Measurements from ENCODE around the gene PLCD3. TPM values are rescaled to one million over a fixed set of nuclear protein-coding genes. Genes with fewer than 3 reads are reported as not detected.

Gene PLCD3
- total RNA-seq, 2 donors from 2014 or later, result 34.8 to 42.9 TPM

DNA sequence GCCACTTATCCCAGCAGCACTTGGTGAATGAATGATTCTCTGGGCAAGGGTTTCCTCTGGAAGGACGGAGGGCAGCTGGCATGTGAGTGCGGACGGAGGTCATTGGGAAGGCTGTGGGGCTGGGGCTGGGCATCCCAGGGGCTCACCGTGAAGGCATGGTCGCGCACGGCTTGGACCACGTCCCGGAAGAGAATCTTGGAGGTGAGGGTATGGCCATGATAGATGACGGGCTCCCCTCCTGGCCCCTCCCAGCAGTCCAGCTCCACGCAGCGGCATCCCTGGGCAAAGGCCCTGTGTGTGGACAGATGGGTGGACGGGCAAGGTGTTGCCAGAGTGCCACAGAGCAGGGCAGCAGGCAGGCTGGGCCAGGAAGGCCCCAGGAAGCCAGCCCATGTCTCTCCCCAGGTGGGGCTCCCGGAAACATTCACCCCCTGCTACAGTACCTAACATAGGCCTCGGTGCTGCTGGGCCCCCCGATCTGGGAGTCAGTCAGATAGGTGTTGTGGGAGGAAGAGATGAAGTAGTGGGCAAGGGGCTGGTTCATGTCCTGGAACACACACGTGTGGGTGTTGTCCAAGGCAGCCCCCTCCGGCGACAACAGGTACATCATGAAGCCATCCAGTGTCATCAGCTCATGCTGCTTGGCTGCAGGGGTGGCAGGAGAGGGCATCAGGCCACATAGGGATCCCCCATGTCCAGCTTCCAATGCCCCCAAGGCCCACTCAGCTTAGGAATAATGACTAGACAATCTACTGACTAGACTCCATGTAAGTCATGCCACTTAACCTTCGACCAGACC, 14.3 kb downstream of the PLCD3 start:
- peaks cover 6% of the 10 kb centered on the region for H3K36me3 Mint-ChIP-seq (ENCODE audit: low read depth)
- Histone ChIP-seq H3K4me1 (ENCODE audit: control insufficient read depth, insufficient read depth, low read length) (no peaks in the 10 kb centered on the region), H3K9ac (ENCODE audit: extremely low read depth, low read length, poor library complexity, severe bottlenecking) (no peak overlapping the region), H3K36me3 (ENCODE audit: control insufficient read depth, insufficient read depth, low read length) (no peaks in the 10 kb centered on the region), H3K27me3 (ENCODE audit: control insufficient read depth, insufficient read depth, low read length, poor library complexity, severe bottlenecking) (no peaks in the 10 kb centered on the region), H3K4me3 (ENCODE audit: low read length) (no peak overlapping the region), H3K9me3 (ENCODE audit: control insufficient read depth, low read length) (no peaks in the 10 kb centered on the region), H3K27ac (ENCODE audit: low read depth, low read length) (no peak overlapping the region)
- H3K27me3 Mint-ChIP-seq (ENCODE audit: insufficient read depth), result peaks cover 3% of the 10 kb centered on the region
- no peak for DNase-seq
- H3K9me3 Mint-ChIP-seq, result no peaks in the 10 kb centered on the region
- no peak overlapping the region for H3K27ac Mint-ChIP-seq
- WGBS, 2 experiments (ENCODE audit: insufficient coverage in 1 of 2, insufficient read length in 1 of 2), result 94 to 97% methylated on average over 10 to 19 of the region's 20 CpGs
- TF ChIP-seq, protein P1, sequence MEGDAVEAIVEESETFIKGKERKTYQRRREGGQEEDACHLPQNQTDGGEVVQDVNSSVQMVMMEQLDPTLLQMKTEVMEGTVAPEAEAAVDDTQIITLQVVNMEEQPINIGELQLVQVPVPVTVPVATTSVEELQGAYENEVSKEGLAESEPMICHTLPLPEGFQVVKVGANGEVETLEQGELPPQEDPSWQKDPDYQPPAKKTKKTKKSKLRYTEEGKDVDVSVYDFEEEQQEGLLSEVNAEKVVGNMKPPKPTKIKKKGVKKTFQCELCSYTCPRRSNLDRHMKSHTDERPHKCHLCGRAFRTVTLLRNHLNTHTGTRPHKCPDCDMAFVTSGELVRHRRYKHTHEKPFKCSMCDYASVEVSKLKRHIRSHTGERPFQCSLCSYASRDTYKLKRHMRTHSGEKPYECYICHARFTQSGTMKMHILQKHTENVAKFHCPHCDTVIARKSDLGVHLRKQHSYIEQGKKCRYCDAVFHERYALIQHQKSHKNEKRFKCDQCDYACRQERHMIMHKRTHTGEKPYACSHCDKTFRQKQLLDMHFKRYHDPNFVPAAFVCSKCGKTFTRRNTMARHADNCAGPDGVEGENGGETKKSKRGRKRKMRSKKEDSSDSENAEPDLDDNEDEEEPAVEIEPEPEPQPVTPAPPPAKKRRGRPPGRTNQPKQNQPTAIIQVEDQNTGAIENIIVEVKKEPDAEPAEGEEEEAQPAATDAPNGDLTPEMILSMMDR (conservative IDR thresholded peaks at IDR 0.05), result no peak
- H3K4me3 Mint-ChIP-seq, result no peak overlapping the region
- no peaks in the 10 kb centered on the region for H3K4me1 Mint-ChIP-seq

DNA sequence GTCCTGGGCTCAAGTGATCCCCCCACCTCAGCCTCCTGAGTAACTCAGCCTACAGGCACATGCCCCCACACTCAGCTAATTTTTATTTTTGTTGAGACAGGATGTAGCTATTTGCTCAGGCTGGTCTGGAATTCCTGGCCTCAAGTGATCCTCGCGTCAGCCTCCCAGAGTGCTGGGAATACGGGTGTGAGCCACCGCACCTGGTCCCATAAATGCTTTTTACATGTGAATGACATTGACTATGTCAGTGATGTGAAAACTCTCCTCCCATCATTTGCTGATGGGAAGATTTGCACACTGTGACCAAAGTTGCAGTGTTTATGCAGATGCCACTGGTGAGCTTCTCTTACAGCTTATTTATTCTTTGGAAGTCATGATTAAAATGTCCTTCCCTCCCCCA, 15.0 kb downstream of the PLCD3 start:
- no peaks in the 10 kb centered on the region for H3K27me3 ChIP-seq (ENCODE audit: control insufficient read depth, insufficient read depth, low read length, poor library complexity, severe bottlenecking)
- Mint-ChIP-seq H3K36me3 (ENCODE audit: low read depth) (peaks cover 6% of the 10 kb centered on the region), H3K9me3 (no peaks in the 10 kb centered on the region), H3K4me3 (no peak overlapping the region), H3K27ac (no peak overlapping the region), H3K27me3 (ENCODE audit: insufficient read depth) (peaks cover 3% of the 10 kb centered on the region), H3K4me1 (no peaks in the 10 kb centered on the region)
- DNase-seq, result no peak
- H3K9me3 ChIP-seq (ENCODE audit: control insufficient read depth, low read length), result no peaks in the 10 kb centered on the region
- TF ChIP-seq, protein P1 (conservative IDR thresholded peaks at IDR 0.05), result no peak
- H3K4me3 ChIP-seq (ENCODE audit: low read length), result no peak overlapping the region
- 91 to 100% methylated on average over 4 of the region's 4 CpGs for WGBS, 2 experiments (ENCODE audit: insufficient coverage in 1 of 2, insufficient read length in 1 of 2)
- H3K9ac ChIP-seq (ENCODE audit: extremely low read depth, low read length, poor library complexity, severe bottlenecking), result no peak overlapping the region
- no peak overlapping the region for H3K27ac ChIP-seq (ENCODE audit: low read depth, low read length)
- H3K4me1 ChIP-seq (ENCODE audit: control insufficient read depth, insufficient read depth, low read length), result no peaks in the 10 kb centered on the region
- H3K36me3 ChIP-seq (ENCODE audit: control insufficient read depth, insufficient read depth, low read length), result no peaks in the 10 kb centered on the region

DNA sequence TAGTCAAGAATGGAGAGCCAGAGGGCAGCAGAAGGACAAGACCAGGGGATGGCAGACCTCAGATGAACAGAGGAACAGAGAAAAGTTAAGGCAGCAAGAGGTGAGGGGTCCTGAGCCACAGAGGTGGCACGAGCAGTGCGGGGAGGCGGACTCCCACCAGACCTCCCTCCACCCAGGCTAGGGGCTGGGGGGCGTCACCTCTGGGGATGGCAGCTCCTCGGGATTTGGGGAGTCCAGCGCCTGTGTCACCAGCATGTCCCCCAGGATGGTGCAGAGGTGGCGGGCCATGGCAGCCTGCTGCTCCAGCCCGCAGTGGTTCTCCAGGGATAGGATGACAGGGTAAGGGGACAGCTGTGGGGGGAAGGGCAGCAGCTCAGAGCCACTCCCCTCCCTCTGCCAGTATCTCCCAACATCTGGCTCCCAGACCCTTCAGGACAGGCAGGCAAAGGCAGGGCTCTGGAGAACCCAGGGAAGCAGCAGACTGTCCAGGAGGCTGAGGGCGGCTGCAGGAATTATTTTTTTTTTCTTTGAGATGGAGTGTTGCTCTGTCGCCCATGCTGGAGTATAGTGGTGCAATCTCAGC, 15.8 kb downstream of the PLCD3 start:
- Histone ChIP-seq H3K4me3 (ENCODE audit: low read length) (no peak overlapping the region), H3K36me3 (ENCODE audit: control insufficient read depth, insufficient read depth, low read length) (no peaks in the 10 kb centered on the region), H3K4me1 (ENCODE audit: control insufficient read depth, insufficient read depth, low read length) (no peaks in the 10 kb centered on the region), H3K27ac (ENCODE audit: low read depth, low read length) (no peak overlapping the region), H3K9ac (ENCODE audit: extremely low read depth, low read length, poor library complexity, severe bottlenecking) (no peak overlapping the region), H3K9me3 (ENCODE audit: control insufficient read depth, low read length) (no peaks in the 10 kb centered on the region), H3K27me3 (ENCODE audit: control insufficient read depth, insufficient read depth, low read length, poor library complexity, severe bottlenecking) (no peaks in the 10 kb centered on the region)
- 90 to 92% methylated on average over 4 to 10 of the region's 10 CpGs for WGBS, 2 experiments (ENCODE audit: insufficient coverage in 1 of 2, insufficient read length in 1 of 2)
- Mint-ChIP-seq H3K9me3 (no peaks in the 10 kb centered on the region), H3K27me3 (ENCODE audit: insufficient read depth) (peaks cover 2% of the 10 kb centered on the region), H3K4me1 (no peaks in the 10 kb centered on the region), H3K27ac (no peak overlapping the region), H3K4me3 (no peak overlapping the region), H3K36me3 (ENCODE audit: low read depth) (peaks cover 6% of the 10 kb centered on the region)
- TF ChIP-seq, protein P1 (conservative IDR thresholded peaks at IDR 0.05), result no peak
- no peak for DNase-seq

Data from endodermal cell (in vitro differentiated cells).